AG04450 (cell line): ENCODE data around the gene NEDD8. TPM values are rescaled to one million over a fixed set of nuclear protein-coding genes. Genes with fewer than 3 reads are reported as not detected.
A peak's percentile ranks its signal among the peaks of the same experiment; 100 is the strongest.

Experiments
- CTCF ChIA-PET: fragments of 300-600, 350-600 bp; formaldehyde crosslinking; extraction: SDS; loops from one replicate; lab custom pipeline; 2022; ENCODE audit warnings: antibody characterized with exemption, inconsistent platforms; lab: Charles Lee
- POLR2A ChIA-PET: fragments of 350-600 bp; formaldehyde crosslinking; extraction: SDS; loops from one replicate; lab custom pipeline; 2021; ENCODE audit warnings: antibody characterized with exemption, inconsistent platforms; lab: Yijun Ruan, JAX
- DNase-seq: peaks from one replicate; pipeline ENCODE4 v3.0.0-alpha.2; 2011; ENCODE audit warnings: low read depth, low spot score
- H3K27ac ChIP-seq: one replicate; pipeline ENCODE4 v1.5.1; 2012; ENCODE audit warnings: low read depth, low read length, control low read depth
- H3K27me3 ChIP-seq: one replicate; pipeline ENCODE4 v1.6.0; 2012; ENCODE audit warnings: low read length; ENCODE audit not compliant: control insufficient read depth, insufficient read depth
- H3K4me3 ChIP-seq: 2 replicates; pipeline ENCODE4 v1.5.1; 2011; ENCODE audit warnings: mild to moderate bottlenecking, low read depth, low read length, control low read depth
- H3K9me3 ChIP-seq: 2 replicates; pipeline ENCODE4 v1.5.1; 2012; ENCODE audit warnings: low read length; ENCODE audit not compliant: control insufficient read depth, insufficient read depth
- CTCF ChIP-seq: IDR thresholded peaks from 2 replicates; pipeline ENCODE4 v1.5.1; 2011; ENCODE audit warnings: low read depth, low read length, control low read depth, inconsistent platforms
- polyA plus RNA-seq: library from polyadenylated mRNA; depleted of rRNA; stranded (reverse); fragments of >200 nt; gene quantifications from 2 replicates; pipeline ENCODE4 v1.2.3, GENCODE V29; 2011

NEDD8 gene
- polyA plus RNA-seq, 1 experiment, result 363 TPM

- CTCF ChIA-PET, result interaction anchor here (0.7 to 1.5 kb wide), 4 partner anchors 18 to 36 kb away, joined by 3 to 4 read pairs (median 3); partner anchors contain the start of genes CIDEB and TINF2
- POLR2A ChIA-PET, result no interaction called here
Observed at GRCh38 chr14:24278424-24278823, 46.3 kb upstream of the NEDD8 start.

GRCh38 chr14:24277606-24278321, 45.6 kb upstream of the NEDD8 start:
- CTCF ChIA-PET, result interaction anchor here (0.7 to 1.5 kb wide), 2 partner anchors 19 to 30 kb away, joined by 3 to 4 read pairs; partner anchors contain the start of gene CIDEB
- no peak for TF ChIP-seq CTCF
- POLR2A ChIA-PET, result no interaction called here
- no peak overlapping the region for H3K4me3 ChIP-seq
- DNase-seq, result no peak
- H3K9me3 ChIP-seq, result no peaks in the 10 kb centered on the region
- no peaks in the 10 kb centered on the region for H3K27me3 ChIP-seq
- H3K27ac ChIP-seq, result no peak overlapping the region

More at GRCh38 chr14:24278424-24278823, 46.3 kb upstream of the NEDD8 start:
- no peak for DNase-seq
- Histone ChIP-seq H3K4me3 (no peak overlapping the region), H3K9me3 (no peaks in the 10 kb centered on the region), H3K27me3 (no peaks in the 10 kb centered on the region), H3K27ac (no peak overlapping the region)
- no peak for TF ChIP-seq CTCF

GRCh38 chr14:24277071-24277470, 44.9 kb upstream of the NEDD8 start:
- no peak overlapping the region for H3K27ac ChIP-seq
- no peak for TF ChIP-seq CTCF
- H3K27me3 ChIP-seq, result no peaks in the 10 kb centered on the region
- H3K4me3 ChIP-seq, result no peak overlapping the region
- no peak for DNase-seq
- CTCF ChIA-PET, result no interaction called here
- POLR2A ChIA-PET, result no interaction called here
- no peaks in the 10 kb centered on the region for H3K9me3 ChIP-seq

- POLR2A ChIA-PET, result no interaction called here
- Histone ChIP-seq H3K27ac (no peak overlapping the region), H3K27me3 (no peaks in the 10 kb centered on the region), H3K4me3 (no peak overlapping the region), H3K9me3 (no peaks in the 10 kb centered on the region)
- no peak for DNase-seq
- CTCF ChIA-PET, result interaction anchor here (1.7 kb wide), 1 partner anchor 34 kb away, joined by 8 read pairs; the partner anchor contains the start of gene CIDEB
- no peak for TF ChIP-seq CTCF
Observed at GRCh38 chr14:24274101-24274543, 42.0 kb upstream of the NEDD8 start.

GRCh38 chr14:24273422-24273998, 41.3 kb upstream of the NEDD8 start:
- 0 out of 2 replicates have a peak, but pooled peaks have one; percentile 11 for TF ChIP-seq CTCF
- DNase-seq, result no peak
- Histone ChIP-seq H3K27me3 (no peaks in the 10 kb centered on the region), H3K27ac (no peak overlapping the region), H3K4me3 (no peak overlapping the region), H3K9me3 (no peaks in the 10 kb centered on the region)
- ChIA-PET POLR2A (no interaction called here), CTCF (interaction anchor here (1.7 kb wide), 1 partner anchor 34 kb away, joined by 8 read pairs; the partner anchor contains the start of gene CIDEB)
